PFSK-1 (cell line): ENCODE results near the gene NAGS.

Experiments
- FOXP2 ChIP-seq: optimal IDR thresholded peaks from 2 replicates; pipeline ENCODE3; 2011; ENCODE audit warnings: borderline replicate concordance, control low read depth, inconsistent platforms; ENCODE audit not compliant: insufficient read depth; ENCODE audit errors: extremely low read length, extremely low read depth
- POLR2AphosphoS5 ChIP-seq: IDR thresholded peaks from 2 replicates; pipeline ENCODE4 v1.6.1; 2012; ENCODE audit warnings: low read depth, mild to moderate bottlenecking, control low read depth, low read length, moderate library complexity
- SIN3A ChIP-seq: IDR thresholded peaks from 2 replicates; pipeline ENCODE4 v1.6.1; 2012; ENCODE audit warnings: mild to moderate bottlenecking, low read length, moderate library complexity, borderline replicate concordance; ENCODE audit not compliant: insufficient read depth
- TAF1 ChIP-seq: IDR thresholded peaks from 2 replicates; pipeline ENCODE4 v1.6.1; 2012; ENCODE audit warnings: low read length, control low read depth, borderline replicate concordance; ENCODE audit not compliant: insufficient read depth
- TF ChIP-seq, protein P1 (sequence below), 2 experiments: IDR thresholded peaks; 2 replicates each; pipeline versions ENCODE4 v1.6.1 to v1.8.0; 2011 to 2012; ENCODE audit warnings: low read depth in 2 of 2, low read length in 2 of 2, control low read depth in 1 of 2, inconsistent platforms in 1 of 2, mild to moderate bottlenecking in 1 of 2, moderate library complexity in 1 of 2; ENCODE audit not compliant: insufficient read depth in 1 of 2

DNA sequence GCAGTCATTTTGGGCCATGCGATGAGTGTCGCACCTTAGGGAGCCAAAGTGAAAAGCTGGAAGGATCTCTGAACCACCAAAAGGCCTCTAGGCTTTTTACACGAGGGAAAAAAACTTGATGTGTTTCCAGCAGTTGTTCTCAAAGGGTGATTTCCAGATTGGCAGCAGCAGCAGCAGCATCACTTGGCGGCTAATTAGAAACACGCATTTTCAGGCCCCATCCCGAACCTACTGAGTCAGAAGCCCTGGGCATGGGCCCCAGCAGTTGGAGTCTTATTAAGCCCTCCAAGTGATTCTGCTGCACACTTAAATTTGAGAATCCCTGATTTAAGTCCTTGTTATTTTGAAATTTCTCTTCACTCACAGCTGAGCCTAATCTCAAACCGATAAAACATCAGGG is 25.4 kb upstream of the NAGS start:
- TF ChIP-seq, protein P1, sequence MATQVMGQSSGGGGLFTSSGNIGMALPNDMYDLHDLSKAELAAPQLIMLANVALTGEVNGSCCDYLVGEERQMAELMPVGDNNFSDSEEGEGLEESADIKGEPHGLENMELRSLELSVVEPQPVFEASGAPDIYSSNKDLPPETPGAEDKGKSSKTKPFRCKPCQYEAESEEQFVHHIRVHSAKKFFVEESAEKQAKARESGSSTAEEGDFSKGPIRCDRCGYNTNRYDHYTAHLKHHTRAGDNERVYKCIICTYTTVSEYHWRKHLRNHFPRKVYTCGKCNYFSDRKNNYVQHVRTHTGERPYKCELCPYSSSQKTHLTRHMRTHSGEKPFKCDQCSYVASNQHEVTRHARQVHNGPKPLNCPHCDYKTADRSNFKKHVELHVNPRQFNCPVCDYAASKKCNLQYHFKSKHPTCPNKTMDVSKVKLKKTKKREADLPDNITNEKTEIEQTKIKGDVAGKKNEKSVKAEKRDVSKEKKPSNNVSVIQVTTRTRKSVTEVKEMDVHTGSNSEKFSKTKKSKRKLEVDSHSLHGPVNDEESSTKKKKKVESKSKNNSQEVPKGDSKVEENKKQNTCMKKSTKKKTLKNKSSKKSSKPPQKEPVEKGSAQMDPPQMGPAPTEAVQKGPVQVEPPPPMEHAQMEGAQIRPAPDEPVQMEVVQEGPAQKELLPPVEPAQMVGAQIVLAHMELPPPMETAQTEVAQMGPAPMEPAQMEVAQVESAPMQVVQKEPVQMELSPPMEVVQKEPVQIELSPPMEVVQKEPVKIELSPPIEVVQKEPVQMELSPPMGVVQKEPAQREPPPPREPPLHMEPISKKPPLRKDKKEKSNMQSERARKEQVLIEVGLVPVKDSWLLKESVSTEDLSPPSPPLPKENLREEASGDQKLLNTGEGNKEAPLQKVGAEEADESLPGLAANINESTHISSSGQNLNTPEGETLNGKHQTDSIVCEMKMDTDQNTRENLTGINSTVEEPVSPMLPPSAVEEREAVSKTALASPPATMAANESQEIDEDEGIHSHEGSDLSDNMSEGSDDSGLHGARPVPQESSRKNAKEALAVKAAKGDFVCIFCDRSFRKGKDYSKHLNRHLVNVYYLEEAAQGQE (IDR thresholded peaks at IDR 0.05; ENCODE audit: insufficient read depth in 1 of 2, low read depth in 2 of 2, low read length in 2 of 2), result no peak
- TF ChIP-seq POLR2AphosphoS5 (no peak), SIN3A (no peak), TAF1 (no peak), FOXP2 (no peak)
